ENCODE data around the gene TADA2A.
"Not testable (repeated sequence)": the region's sequence is repeated elsewhere in the genome, so short reads cannot be mapped to it uniquely, and the experiment has no call there.

Gene TADA2A

GRCh38 chr17:37494401-37494831, 87.7 kb downstream of the TADA2A start:
- DNase-seq, result no peak

DNA sequence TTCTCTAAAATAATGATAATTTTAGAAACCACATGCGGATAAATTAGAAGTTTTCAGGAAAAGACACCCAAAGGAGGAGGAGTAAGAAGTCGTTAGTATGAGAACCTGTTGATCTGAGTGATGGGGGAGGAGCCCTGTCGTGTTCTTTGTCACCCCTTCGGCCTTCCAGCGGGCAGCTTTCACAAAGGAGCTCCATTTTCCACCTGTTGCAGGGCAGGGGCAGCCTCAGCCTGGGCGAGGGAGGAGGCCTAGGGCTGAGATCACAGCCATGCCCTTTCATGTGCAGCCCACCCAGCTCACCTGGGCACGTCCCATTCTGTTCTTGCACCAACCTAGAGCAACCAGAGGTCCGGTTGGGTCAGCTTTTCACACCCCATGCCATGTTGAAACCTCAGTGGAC, 88.3 kb downstream of the TADA2A start:
- no peak for DNase-seq

DNA sequence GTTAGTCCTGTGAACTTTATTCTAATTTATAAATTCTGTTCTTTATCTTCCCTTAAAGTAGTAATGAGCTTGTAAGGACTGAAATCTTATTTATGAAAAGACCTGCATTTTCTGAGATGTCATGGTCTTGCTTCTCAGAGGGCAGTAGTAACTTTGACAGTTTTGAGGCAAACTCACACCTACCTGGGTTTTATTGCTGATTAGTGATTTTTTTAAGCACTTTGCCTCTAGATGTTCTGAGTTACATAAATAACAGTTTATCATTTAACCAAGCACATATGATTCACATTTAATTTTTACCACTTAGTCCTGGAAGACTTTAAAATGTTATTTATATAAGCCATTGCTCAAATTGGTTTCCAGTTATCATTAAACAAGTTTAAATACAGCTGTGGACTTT, 93.7 kb downstream of the TADA2A start:
- DNase-seq, result no peak

DNA sequence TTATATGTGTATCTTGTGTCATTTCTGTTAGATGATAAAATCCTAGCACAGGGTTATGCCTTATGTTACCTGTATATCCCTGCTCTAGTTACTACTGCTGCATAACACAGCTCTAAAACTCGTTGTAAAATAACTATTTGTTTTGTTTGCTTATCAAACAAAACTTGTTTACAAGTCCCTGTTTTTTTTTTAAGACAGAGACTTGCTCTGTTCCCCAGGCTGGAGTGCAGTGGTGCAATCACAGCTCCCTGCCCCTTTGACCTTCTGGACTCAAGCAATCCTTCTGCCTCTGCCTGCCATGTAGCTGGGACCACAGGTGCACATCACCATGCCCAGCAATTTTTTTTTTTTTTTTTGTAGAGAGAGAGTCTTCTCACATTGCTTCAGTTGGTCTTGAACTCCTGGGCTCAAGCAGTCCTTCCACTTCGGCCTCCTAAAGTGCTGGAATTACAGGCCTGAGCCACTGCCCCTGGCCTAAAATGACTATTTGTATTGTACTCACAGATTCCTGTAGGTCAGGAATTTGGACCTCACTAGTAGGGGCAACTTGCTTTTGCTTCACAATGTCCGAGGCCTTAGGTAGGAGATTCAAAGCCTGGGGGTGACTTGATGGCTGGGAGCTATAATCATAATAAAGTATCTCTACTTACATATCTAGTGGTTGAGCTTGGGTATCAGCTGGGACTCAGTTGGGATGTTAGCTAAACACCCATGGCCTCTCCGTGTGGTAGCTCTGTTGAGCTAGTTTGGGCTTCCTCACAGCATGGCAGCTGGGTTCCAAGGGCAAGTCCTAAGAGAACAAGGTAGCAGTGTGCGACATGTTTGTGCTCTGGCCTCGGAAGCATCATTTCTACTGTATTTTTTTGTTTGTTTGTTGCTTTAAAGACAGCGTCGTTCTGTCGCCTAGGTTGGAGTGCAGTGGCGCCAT, 95.6 kb downstream of the TADA2A start:
- no peak for DNase-seq

DNA sequence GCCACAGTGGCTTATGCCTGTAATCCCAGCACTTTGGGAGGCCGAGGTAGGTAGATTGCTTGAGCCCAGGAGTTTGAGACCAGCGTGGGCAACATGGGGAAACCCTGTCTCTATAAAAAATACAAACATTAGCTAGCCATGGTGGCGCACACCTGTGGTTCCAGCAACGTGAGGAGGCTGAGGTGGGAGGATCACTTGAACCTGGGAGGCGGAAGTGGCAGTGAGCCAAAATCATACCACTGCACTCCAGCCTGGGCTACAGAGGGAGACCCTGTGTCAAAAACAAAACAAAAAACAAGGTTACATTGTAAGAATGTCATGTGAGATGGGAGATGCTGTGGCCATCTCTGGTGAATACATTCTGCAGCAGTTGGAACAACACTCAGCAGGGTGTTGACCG, 96.5 kb downstream of the TADA2A start:
- DNase-seq, result no peak

GRCh38 chr17:37505333-37505732, 98.6 kb downstream of the TADA2A start:
- DNase-seq, result no peak

DNA sequence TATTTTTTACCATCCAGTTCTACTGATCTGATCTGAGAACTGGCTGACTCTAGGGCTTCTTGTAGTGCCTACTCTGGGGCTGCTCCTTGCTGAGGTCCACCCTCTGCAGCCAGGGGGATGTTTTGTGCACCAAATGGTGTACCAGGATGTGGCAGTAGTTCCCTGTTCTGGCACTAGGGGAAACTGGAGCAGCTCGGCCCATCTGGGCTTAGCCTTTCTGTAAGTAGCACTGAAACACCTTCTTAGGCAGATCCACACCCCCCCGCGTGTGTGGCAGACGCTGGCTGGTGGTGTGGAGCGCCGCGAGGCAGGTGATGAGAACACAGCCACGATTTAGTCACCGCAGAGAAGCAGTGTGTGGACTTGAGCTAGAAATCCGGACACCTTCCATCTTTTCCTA, 100.0 kb downstream of the TADA2A start:
- peak; percentile 64 for DNase-seq

GRCh38 chr17:37507111-37507510, 100.4 kb downstream of the TADA2A start:
- no peak for DNase-seq

DNA sequence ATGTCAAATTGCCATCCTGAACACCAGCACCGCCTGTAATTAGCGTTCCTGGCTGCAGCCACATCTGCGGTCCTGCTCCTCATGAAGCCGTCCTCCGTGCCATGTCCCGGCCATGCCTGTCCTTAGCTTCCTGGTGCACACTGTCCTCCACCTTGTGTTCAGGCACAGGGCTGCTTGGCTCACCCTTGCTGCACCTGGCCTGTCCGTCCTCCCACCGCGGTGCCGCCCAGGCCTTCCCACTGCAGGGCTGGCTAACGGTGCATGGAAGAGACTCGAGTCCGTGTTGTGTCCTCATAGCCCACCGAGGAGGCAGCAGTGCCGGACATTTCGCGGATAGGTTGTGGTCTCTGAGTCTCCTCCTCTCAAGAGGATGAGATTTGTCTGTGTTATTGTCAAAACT, 103.4 kb downstream of the TADA2A start:
- DNase-seq, result no peak

DNA sequence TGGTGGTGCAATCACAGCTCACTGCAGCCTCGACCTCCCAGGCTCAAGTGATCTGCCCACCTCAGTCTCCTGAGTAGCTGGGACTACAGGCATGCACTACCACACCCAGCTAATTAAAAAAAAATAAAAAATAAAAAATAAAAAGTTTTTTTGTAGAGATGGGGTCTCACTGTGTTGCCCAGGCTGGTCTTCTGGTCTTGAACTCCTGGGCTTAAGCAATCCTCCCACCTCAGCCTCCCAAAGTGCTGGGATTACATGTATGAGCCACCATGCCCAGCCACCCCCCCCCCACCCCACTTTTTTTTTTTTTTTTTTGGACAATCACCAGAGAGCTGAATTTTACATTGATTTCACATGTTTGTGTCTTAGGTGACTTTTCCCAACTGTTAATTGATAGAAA, 105.0 kb downstream of the TADA2A start:
- not testable (repeated sequence) for DNase-seq

GRCh38 chr17:37512442-37513068, 105.9 kb downstream of the TADA2A start:
- no peak for DNase-seq

DNA sequence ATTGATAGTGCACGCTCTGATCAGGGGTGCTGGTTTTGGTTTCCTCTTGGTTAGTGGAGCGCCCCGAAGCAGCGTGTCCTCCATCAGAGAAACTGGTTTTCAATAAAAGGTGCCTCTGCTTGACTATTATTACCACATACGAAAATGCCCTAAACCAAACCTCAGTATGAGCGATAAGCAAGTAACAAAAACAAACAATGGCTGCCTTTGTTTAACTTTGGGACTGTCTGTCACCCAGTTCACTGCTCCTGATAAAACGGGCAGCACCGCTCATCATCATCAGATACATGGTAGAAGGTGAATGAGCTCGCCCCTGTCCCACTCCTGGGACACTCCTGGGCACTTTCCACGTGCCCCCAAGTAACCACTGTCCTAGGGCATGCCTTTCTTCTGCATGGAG, 107.0 kb downstream of the TADA2A start:
- no peak for DNase-seq

GRCh38 chr17:37516127-37516571, 109.5 kb downstream of the TADA2A start:
- no peak for DNase-seq

- DNase-seq, result no peak
Measured at GRCh38 chr17:37517881-37518280, 111.2 kb downstream of the TADA2A start.

DNA sequence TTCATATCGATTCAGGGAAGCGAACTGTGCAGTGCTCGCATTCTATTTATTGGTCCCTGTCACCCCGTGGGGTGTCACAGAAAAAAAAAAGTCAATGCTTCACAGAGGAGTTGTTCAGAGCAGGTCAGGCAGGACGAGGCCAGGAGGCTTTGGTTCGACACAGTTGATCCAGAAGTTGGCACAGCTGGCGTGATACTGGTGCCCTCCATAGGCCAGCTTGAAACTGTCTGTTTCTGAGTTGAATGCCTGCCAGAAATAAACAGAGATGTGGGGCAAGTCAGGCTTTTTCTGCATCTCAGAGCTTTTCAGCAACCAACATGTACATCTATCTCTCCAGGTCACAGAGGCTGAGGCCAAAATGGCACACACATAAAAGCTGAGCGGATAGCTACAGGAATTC, 112.1 kb downstream of the TADA2A start:
- no peak for DNase-seq

GRCh38 chr17:37519251-37519985, 112.7 kb downstream of the TADA2A start:
- peak; percentile 78 for DNase-seq

GRCh38 chr17:37520174-37520573, 113.5 kb downstream of the TADA2A start:
- DNase-seq, result no peak

DNA sequence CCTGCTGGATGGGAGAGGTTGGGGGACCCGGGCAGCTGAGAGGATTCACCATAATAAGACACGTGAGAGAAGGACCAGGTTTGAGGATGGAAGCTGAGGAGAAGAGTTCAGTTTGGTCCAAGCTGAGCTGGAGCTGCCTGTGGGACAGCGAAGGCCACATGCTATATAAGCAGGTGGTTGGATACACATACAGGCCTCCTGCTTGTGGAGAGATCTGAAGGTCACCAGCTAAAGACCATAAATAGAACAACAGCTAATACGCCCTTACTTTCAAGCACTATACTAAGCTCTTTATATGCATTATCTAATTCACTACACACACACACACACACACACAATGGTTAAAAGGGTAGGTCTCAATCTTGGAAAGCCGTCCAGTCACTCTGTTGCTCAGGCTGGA, 115.1 kb downstream of the TADA2A start:
- no peak for DNase-seq

GRCh38 chr17:37523715-37524219, 117.1 kb downstream of the TADA2A start:
- no peak for DNase-seq

GRCh38 chr17:37527249-37527851, 120.7 kb downstream of the TADA2A start:
- DNase-seq, result peak; percentile 44
